Trophoblast cell (in vitro differentiated cells and primary cell): Measurements from ENCODE around the gene RUVBL2.

ENCODE experiments used
- DNase-seq, 2 donors: peaks; one replicate each; pipeline ENCODE4 v3.0.0-alpha.2; 2016
- H2AFZ ChIP-seq: 2 replicates; pipeline ENCODE4 v1.6.1; 2013; ENCODE audit warnings: low read length, moderate library complexity, mild to moderate bottlenecking; ENCODE audit not compliant: insufficient read depth, poor library complexity
- H2AK5ac ChIP-seq: 2 replicates; pipeline ENCODE4 v1.6.1; 2013; ENCODE audit warnings: mild to moderate bottlenecking, low read length
- H2BK120ac ChIP-seq: 2 replicates; pipeline ENCODE4 v1.6.1; 2013; ENCODE audit warnings: low read length, mild to moderate bottlenecking, moderate library complexity; ENCODE audit not compliant: insufficient read depth, poor library complexity
- H2BK12ac ChIP-seq: 2 replicates; pipeline ENCODE4 v1.6.1; 2013; ENCODE audit warnings: mild to moderate bottlenecking, low read length, moderate library complexity
- H2BK5ac ChIP-seq: 2 replicates; pipeline ENCODE4 v1.6.1; 2013; ENCODE audit warnings: low read length, low read depth, moderate library complexity, mild to moderate bottlenecking; ENCODE audit not compliant: poor library complexity
- H3K14ac ChIP-seq: 2 replicates; pipeline ENCODE4 v1.6.1; 2013; ENCODE audit warnings: mild to moderate bottlenecking, low read length
- H3K18ac ChIP-seq: 2 replicates; pipeline ENCODE4 v1.6.1; 2013; ENCODE audit warnings: mild to moderate bottlenecking, low read length
- H3K23ac ChIP-seq: 2 replicates; pipeline ENCODE4 v1.6.1; 2013; ENCODE audit warnings: low read length
- H3K27ac ChIP-seq: 2 replicates; pipeline ENCODE4 v1.5.1; 2013; ENCODE audit warnings: low read depth, mild to moderate bottlenecking, inconsistent platforms, low read length, moderate library complexity
- H3K27me3 ChIP-seq: 2 replicates; pipeline ENCODE4 v1.6.1; 2013; ENCODE audit warnings: inconsistent platforms, mild to moderate bottlenecking, low read length, moderate library complexity; ENCODE audit not compliant: insufficient read depth
- H3K36me3 ChIP-seq, 2 experiments: 1 replicate in 1 of 2; 2 replicates in 1 of 2; pipeline ENCODE4 v1.6.1; 2013; ENCODE audit warnings: low read length in 2 of 2, mild to moderate bottlenecking in 2 of 2, moderate library complexity in 1 of 2; ENCODE audit not compliant: insufficient read depth in 2 of 2, control insufficient read depth in 1 of 2
- H3K4ac ChIP-seq: 2 replicates; pipeline ENCODE4 v1.6.1; 2013; ENCODE audit warnings: low read depth, mild to moderate bottlenecking, low read length, moderate library complexity
- H3K4me1 ChIP-seq, 2 experiments: 1 replicate in 1 of 2; 2 replicates in 1 of 2; pipeline ENCODE4 v1.6.1; 2013; ENCODE audit warnings: low read length in 2 of 2, mild to moderate bottlenecking in 2 of 2, moderate library complexity in 1 of 2; ENCODE audit not compliant: insufficient read depth in 2 of 2, control insufficient read depth in 1 of 2
- H3K4me2 ChIP-seq: 2 replicates; pipeline ENCODE4 v1.6.1; 2013; ENCODE audit warnings: inconsistent platforms, mild to moderate bottlenecking, low read length, moderate library complexity
- H3K4me3 ChIP-seq: 2 replicates; pipeline ENCODE4 v1.5.1; 2013; ENCODE audit warnings: mild to moderate bottlenecking, low read depth, low read length, inconsistent platforms
- H3K79me1 ChIP-seq: one replicate; pipeline ENCODE4 v1.6.1; 2013; ENCODE audit warnings: low read length
- H3K79me2 ChIP-seq: 2 replicates; pipeline ENCODE4 v1.6.1; 2013; ENCODE audit warnings: low read length, mild to moderate bottlenecking; ENCODE audit not compliant: control insufficient read depth, insufficient read depth, poor library complexity
- H3K9ac ChIP-seq: 2 replicates; pipeline ENCODE4 v1.6.1; 2013; ENCODE audit warnings: mild to moderate bottlenecking, low read length
- H3K9me3 ChIP-seq: 2 replicates; pipeline ENCODE4 v1.6.1; 2013; ENCODE audit warnings: low read depth, mild to moderate bottlenecking, control low read depth, inconsistent platforms, low read length; ENCODE audit not compliant: insufficient read depth
- H4K12ac ChIP-seq: 2 replicates; pipeline ENCODE4 v1.6.1; 2013; ENCODE audit warnings: low read depth, mild to moderate bottlenecking, low read length, moderate library complexity
- H4K8ac ChIP-seq: 2 replicates; pipeline ENCODE4 v1.6.1; 2013; ENCODE audit warnings: low read depth, mild to moderate bottlenecking, low read length, moderate library complexity
- H4K91ac ChIP-seq: one replicate; pipeline ENCODE4 v1.6.1; 2013; ENCODE audit warnings: low read depth, mild to moderate bottlenecking, low read length, moderate library complexity
- WGBS: extraction: QIAGEN DNeasy Blood & Tissue Kit; methylation state at CpG from one replicate; pipeline ENCODE4 v1.1.7; 2013; ENCODE audit warnings: missing lambda C conversion rate; ENCODE audit not compliant: insufficient read length, insufficient coverage; ENCODE audit errors: extremely low coverage; 5-methylcytosine and 5-hydroxymethylcytosine counted together

RUVBL2 gene

DNA sequence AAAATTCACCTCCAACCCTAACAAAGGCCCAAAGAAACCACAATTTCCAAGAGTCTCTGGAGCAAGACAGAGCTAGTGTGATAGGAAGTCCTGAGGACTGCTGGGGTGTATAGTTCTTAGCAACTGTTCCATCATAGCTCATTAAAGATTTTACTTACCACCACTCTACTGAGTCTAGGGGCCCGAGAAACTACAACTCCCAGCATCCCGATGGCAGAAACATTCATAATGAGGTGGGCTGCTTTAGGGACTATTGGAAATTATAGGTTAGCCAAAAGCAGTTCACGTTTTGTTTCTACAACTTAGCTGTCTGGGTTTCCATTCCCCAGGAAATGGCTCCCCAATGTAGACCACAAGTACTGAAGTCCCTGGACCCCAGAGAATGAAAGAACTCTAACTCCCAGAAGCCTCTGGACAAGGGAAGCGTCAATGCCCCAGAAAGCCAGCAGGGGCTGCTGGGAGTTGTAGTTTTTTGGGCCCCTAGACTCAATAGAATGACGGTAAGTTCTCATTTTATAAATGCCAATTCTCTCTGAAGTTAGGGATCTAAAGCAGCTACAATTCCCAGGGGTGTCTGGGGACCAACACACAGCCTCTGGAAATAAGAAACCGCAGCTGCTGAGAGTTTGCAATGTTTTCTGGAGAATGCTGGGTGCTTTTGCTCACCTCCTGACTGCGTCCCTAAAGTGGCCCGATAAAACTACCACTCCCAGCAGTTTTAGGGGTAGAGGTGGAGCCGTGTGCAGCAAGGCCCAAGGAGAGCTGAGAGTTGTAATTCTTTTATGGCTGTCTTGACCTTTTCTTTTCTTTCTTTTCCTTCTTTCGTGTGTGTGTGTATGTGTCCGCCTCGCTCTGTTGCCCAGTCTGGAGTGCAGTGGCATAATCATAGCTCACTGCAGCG lies 17.5 kb upstream of the RUVBL2 start:
- Histone ChIP-seq H3K18ac (no peak overlapping the region), H2BK120ac (no peak overlapping the region), H2BK5ac (no peak overlapping the region), H3K4ac (no peak overlapping the region), H4K8ac (no peak overlapping the region), H3K79me1 (no peaks in the 10 kb centered on the region), H3K9ac (no peak overlapping the region), H3K27me3 (no peaks in the 10 kb centered on the region), H3K14ac (no peak overlapping the region), H3K4me1 (no peaks in the 10 kb centered on the region), H3K4me2 (no peak overlapping the region), H3K23ac (no peak overlapping the region), H3K4me3 (no peak overlapping the region), H2AFZ (no peak overlapping the region), H4K12ac (no peak overlapping the region), H3K9me3 (no peaks in the 10 kb centered on the region), H3K27ac (no peak overlapping the region), H3K79me2 (no peaks in the 10 kb centered on the region), H3K36me3 (peaks cover 44 to 50% of the 10 kb centered on the region in 2 experiments), H2BK12ac (no peak overlapping the region), H4K91ac (no peak overlapping the region), H2AK5ac (no peak overlapping the region)
- WGBS: no CpG with 5 or more reads among the region's 13 CpGs
- DNase-seq: peak in 1 of 2 donors; percentile 30

- no peak overlapping the region for H2BK12ac ChIP-seq
- no peak overlapping the region for H3K9ac ChIP-seq
- no peaks in the 10 kb centered on the region for H3K79me2 ChIP-seq
- H3K4me3 ChIP-seq: no peak overlapping the region
- H3K4me1 ChIP-seq: no peaks in the 10 kb centered on the region
- H4K91ac ChIP-seq: no peak overlapping the region
- no peaks in the 10 kb centered on the region for H3K79me1 ChIP-seq
- no peak overlapping the region for H3K18ac ChIP-seq
- no peak overlapping the region for H3K4me2 ChIP-seq
- no peak overlapping the region for H3K27ac ChIP-seq
- H2BK120ac ChIP-seq: no peak overlapping the region
- no CpG with 5 or more reads among the region's 2 CpGs for WGBS
- no peak overlapping the region for H2AK5ac ChIP-seq
- no peak overlapping the region for H2AFZ ChIP-seq
- no peak overlapping the region for H2BK5ac ChIP-seq
- no peak for DNase-seq
- H3K27me3 ChIP-seq: no peaks in the 10 kb centered on the region
- no peak overlapping the region for H3K4ac ChIP-seq
- H3K36me3 ChIP-seq: peaks cover 53% of the 10 kb centered on the region in 2 experiments
- no peak overlapping the region for H3K14ac ChIP-seq
- no peaks in the 10 kb centered on the region for H3K9me3 ChIP-seq
- no peak overlapping the region for H3K23ac ChIP-seq
- no peak overlapping the region for H4K8ac ChIP-seq
- H4K12ac ChIP-seq: no peak overlapping the region
Observed at GRCh38 chr19:48977061-48977460, 16.6 kb upstream of the RUVBL2 start.

GRCh38 chr19:48982280-48982679 lies 11.4 kb upstream of the RUVBL2 start:
- H3K4me2 ChIP-seq: no peak overlapping the region
- H4K91ac ChIP-seq: no peak overlapping the region
- H3K9me3 ChIP-seq: no peaks in the 10 kb centered on the region
- WGBS: no CpG with 5 or more reads among the region's 9 CpGs
- H3K18ac ChIP-seq: no peak overlapping the region
- DNase-seq: no peak
- H3K9ac ChIP-seq: no peak overlapping the region
- no peaks in the 10 kb centered on the region for H3K4me1 ChIP-seq
- H2BK120ac ChIP-seq: no peak overlapping the region
- H2AFZ ChIP-seq: no peak overlapping the region
- H4K12ac ChIP-seq: no peak overlapping the region
- no peaks in the 10 kb centered on the region for H3K79me2 ChIP-seq
- H3K23ac ChIP-seq: no peak overlapping the region
- H2BK5ac ChIP-seq: no peak overlapping the region
- H3K14ac ChIP-seq: no peak overlapping the region
- H2BK12ac ChIP-seq: no peak overlapping the region
- H3K4me3 ChIP-seq: no peak overlapping the region
- no peaks in the 10 kb centered on the region for H3K27me3 ChIP-seq
- no peak overlapping the region for H3K27ac ChIP-seq
- H3K4ac ChIP-seq: no peak overlapping the region
- H3K79me1 ChIP-seq: no peaks in the 10 kb centered on the region
- H3K36me3 ChIP-seq: peaks cover 64 to 65% of the 10 kb centered on the region in 2 experiments
- no peak overlapping the region for H4K8ac ChIP-seq
- H2AK5ac ChIP-seq: no peak overlapping the region

- no peak overlapping the region for H4K12ac ChIP-seq
- H3K27ac ChIP-seq: no peak overlapping the region
- no peak overlapping the region for H3K4me3 ChIP-seq
- H3K79me2 ChIP-seq: no peaks in the 10 kb centered on the region
- no peak overlapping the region for H3K14ac ChIP-seq
- peaks cover 61 to 68% of the 10 kb centered on the region in 2 experiments for H3K36me3 ChIP-seq
- no peak for DNase-seq
- H3K9ac ChIP-seq: no peak overlapping the region
- no peak overlapping the region for H4K91ac ChIP-seq
- H3K18ac ChIP-seq: no peak overlapping the region
- H2BK12ac ChIP-seq: no peak overlapping the region
- no peak overlapping the region for H3K4me2 ChIP-seq
- H3K4ac ChIP-seq: no peak overlapping the region
- no CpG with 5 or more reads among the region's 13 CpGs for WGBS
- H2BK120ac ChIP-seq: no peak overlapping the region
- peaks cover 4% of the 10 kb centered on the region for H3K79me1 ChIP-seq
- H2BK5ac ChIP-seq: no peak overlapping the region
- no peak overlapping the region for H3K23ac ChIP-seq
- no peaks in the 10 kb centered on the region for H3K27me3 ChIP-seq
- H4K8ac ChIP-seq: no peak overlapping the region
- peaks cover 11% of the 10 kb centered on the region in 2 experiments for H3K4me1 ChIP-seq
- no peak overlapping the region for H2AK5ac ChIP-seq
- H3K9me3 ChIP-seq: no peaks in the 10 kb centered on the region
- no peak overlapping the region for H2AFZ ChIP-seq
Observed at GRCh38 chr19:48985711-48986110, 8.0 kb upstream of the RUVBL2 start.
